ENCODE results near the gene KY.
"Not testable (repeated sequence)": the region's sequence is repeated elsewhere in the genome, so short reads cannot be mapped to it uniquely, and the experiment has no call there.

Gene KY

DNA sequence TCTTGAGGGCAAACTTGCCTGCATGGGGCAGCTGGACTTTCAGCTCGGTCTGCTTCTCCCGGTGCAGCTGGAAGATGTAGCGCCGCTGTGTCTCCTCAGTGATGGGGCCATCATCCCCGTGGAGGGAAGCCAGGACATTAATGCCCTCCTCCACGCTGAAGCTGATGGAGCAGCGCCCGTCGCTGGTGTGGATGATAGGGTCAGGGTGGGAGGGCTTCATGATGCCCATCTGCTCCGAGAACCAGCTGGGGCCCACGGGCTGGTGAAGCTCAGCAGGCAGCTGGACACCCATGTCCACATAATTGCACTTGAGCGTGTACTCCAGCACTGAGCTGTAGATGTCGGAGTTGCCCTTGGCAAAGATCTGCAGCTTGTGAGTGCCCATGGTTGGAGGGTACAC, 46.9 kb downstream of the KY start:
- DNase-seq = no peak

- no peak for DNase-seq
Observed at GRCh38 chr3:134603480-134603879, 47.3 kb downstream of the KY start.

DNA sequence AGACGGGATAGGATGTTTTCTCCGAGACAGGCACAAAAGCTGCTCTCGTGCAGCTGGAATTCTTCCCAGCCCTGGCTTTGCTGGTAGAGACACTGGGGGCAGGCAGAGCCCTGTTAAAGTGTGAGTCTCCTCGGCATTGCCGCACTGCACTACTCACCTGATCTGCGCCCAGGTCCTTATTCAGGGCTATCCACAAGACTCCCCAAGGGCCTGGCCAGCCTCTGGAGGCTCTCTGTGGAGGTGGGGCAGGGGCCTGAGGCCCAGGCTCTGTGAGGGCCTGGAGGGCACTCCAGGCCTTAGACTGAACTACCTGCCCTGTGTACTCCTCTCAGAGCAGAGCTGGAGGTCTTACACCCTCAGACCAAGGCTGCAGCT, 48.4 kb downstream of the KY start:
- no peak for DNase-seq

- DNase-seq = peak in 43 of 51 donors; percentile 12 to 72 (median 56)
Observed at GRCh38 chr3:134601539-134602439, 49.0 kb downstream of the KY start.

DNA sequence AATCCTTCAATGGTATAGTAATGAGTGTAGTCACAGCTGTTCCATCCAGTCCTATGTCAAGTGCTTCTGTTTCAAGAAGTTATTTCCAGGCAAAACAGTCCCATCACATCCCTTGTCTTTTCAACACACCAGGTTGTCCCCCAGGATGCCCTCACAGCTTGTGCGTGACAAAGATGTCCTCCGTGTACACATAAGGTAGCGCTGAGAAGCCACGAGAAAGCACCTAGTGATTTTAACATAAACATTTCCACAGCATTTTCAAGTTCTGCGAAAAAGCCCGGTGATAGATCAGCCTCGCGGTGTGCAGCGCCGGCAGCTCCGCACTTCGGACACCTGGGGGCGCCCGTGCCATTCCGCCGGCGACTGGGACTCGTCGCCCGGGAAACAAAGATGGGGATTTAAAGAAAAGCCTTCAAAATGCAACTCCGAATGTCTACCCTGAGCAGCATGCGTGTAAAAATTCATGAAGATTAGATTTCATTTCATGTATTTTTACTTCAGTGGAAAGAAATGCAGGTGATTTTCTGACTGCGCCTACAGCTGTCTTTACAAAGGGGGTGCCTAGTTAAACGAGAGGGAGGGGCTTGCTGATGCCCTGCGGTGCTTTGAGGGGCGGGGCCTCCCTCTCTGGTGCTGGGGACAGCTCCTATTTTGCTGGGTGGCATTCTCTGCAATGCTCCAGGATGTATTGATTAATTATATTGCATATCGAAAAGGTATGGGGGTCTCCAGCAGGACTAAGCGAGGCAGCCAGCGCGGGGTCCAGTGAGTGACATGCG, 49.9 kb downstream of the KY start:
- DNase-seq = peak in 46 of 51 donors; percentile 8 to 80 (median 48)

- DNase-seq = no peak
Observed at GRCh38 chr3:134600206-134600605, 50.6 kb downstream of the KY start.

GRCh38 chr3:134598763-134599545, 51.9 kb downstream of the KY start:
- peak in 4 of 51 donors; percentile 12 to 59 (median 16) for DNase-seq

- DNase-seq = no peak
Observed at GRCh38 chr3:134597390-134597970, 53.3 kb downstream of the KY start.

DNA sequence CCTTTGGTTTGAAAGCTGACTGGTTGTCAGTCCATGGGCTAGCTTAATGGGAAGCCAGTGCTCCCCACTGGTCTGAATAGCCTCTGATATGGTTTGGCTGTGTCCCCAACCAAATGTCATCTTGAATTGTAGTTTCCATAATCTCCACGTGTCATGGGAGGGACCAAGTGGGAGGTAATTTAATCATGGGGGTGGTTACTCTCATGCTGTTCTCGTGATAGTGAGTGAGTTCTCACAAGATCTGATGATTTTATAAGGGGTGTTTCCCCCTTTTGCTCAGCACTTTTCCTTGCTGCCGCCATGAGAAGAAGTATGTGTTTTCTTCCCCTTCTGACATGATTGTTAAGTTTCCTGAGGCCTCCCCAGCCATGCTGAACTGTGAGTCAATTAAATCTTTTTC, 55.8 kb downstream of the KY start:
- not testable (repeated sequence) for DNase-seq

- DNase-seq = no peak
Observed at GRCh38 chr3:134594331-134594741, 56.5 kb downstream of the KY start.

GRCh38 chr3:134592806-134593205, 58.0 kb downstream of the KY start:
- DNase-seq = no peak

DNA sequence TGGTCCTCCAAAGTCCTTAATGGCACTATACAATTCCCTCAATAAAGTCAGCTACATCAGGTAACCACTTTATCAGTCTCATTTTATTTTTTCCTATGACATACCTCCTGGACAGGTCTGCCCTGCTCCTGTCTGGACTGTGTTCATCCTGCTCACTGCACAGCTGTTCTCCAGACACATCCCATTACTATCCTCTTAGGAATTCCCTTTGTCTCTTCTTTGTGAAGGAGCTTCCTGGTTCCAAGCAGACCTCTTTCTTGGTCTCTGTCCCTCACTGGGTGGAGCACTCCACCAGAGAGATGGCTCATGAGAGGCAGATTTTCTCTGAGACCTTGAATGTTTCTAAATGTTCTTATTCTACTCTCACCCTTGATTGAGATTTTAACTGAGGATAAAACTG, 60.1 kb downstream of the KY start:
- no peak for DNase-seq

- no peak for DNase-seq
Observed at GRCh38 chr3:134579141-134579665, 71.6 kb downstream of the KY start.

DNA sequence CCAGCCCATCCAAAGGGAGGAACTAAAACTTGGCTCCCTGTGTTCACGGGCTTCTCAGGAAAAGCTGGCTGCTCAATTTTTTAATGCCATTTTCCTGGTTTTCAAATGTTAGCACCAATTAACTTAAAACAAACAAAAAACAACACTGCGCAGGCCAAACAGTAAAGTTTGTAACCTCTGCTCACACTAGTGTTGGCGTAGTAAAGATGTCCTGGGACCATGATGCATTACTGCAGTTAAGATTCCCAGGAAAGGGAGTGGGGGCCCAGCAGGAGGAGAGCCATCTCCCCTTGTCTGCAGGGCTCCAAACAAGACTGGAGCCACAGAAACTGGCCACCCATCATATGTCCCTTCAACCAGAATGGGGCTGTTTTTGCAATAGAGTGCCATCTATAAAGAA, 74.0 kb downstream of the KY start:
- no peak for DNase-seq

DNA sequence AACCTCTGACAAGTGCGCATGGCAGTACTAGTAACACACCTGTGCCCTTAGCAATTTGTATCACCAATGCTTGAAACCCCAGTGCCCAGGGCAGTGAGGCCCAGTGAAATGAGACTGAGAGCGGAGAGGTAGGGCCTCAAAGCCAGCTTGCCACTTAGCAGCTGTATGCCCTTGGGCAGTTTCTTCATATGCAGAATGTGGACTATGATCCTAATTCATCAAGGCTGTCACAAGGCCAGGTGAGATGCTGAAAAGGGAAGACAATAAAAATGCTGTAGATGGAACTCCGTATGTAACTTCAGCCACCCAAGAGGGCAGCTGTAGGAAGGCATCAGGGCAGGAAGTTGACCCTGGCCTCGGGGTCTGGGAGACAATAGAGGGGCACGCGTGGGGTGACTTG, 74.4 kb downstream of the KY start:
- DNase-seq = no peak

DNA sequence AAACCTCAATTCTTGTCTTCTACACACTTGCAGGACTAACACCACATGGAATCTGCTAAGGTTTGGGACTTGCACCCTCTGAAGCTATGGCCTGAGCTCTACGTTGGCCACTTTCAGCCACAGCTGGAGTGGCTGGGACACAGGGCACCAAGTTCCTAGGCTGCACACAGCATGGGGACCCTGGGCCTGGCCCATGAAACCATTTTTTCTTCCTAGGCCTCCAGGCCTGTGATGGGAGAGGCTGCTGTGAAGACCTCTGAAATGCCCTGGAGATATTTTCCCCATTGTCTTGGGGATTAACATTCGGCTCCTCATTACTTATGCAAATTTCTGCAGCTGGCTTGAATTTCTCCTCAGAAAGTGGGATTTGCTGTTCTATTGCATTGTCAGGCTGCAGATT, 80.9 kb downstream of the KY start:
- DNase-seq = not testable (repeated sequence)

- DNase-seq = no peak
Observed at GRCh38 chr3:134568790-134569189, 82.0 kb downstream of the KY start.

DNA sequence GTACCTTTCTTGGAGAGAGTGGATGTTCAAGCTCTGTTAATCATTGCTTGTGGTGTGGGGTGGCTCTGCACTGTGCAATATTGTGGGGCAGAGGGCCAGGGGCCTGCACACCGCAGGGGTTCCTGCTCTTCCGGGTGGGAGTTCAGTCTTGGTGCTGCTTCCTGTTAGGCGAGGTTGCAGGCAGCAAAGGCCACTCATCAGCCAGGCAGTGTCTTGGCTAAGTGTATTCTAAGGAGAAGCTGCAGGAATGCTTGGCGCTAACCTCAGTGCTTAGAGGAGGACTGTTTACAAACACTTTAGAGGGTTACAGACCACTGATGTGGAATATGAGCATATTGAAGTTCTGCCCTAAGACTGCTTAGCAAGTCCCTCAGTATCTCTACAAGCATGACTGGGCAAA, 83.2 kb downstream of the KY start:
- no peak for DNase-seq

- DNase-seq = no peak
Observed at GRCh38 chr3:134564991-134565390, 85.8 kb downstream of the KY start.

GRCh38 chr3:134563601-134564000, 87.2 kb downstream of the KY start:
- DNase-seq = no peak

- no peak for DNase-seq
Observed at GRCh38 chr3:134562055-134562454, 88.8 kb downstream of the KY start.

Data from hypothalamus (tissue), 51 donors.